A673 (cell line): ENCODE data around the gene ATP5MK. TPM values are rescaled to one million over a fixed set of nuclear protein-coding genes. Genes with fewer than 3 reads are reported as not detected.
A peak's percentile ranks its signal among the peaks of the same experiment; 100 is the strongest.
"Not testable (repeated sequence)": the region's sequence is repeated elsewhere in the genome, so short reads cannot be mapped to it uniquely, and the experiment has no call there.

Source experiments
- BruUV-seq: library from RNA; stranded (reverse); fragments of 400-500 nt; replicated peaks from 2 replicates; lab custom pipeline; 2021; lab: Mats Ljungman, UMichigan
- CTCF ChIA-PET: fragments of 300-600 bp; sonication (Branson Sonifier 250); formaldehyde crosslinking; loops from one replicate; lab custom pipeline; 2022; ENCODE audit warnings: antibody characterized with exemption; lab: Charles Lee
- POLR2A ChIA-PET: fragments of 300-600 bp; sonication (Branson Sonifier 250); formaldehyde crosslinking; loops from one replicate; lab custom pipeline; 2022; ENCODE audit warnings: antibody characterized with exemption; ENCODE audit not compliant: low non-redundant PET; lab: Charles Lee
- DNase-seq: peaks from one replicate; pipeline ENCODE4 v3.0.0-alpha.2; 2015; ENCODE audit warnings: low spot score
- H3K27ac ChIP-seq: fragments of 200-600 bp; sonication (generic); 2 replicates; pipeline ENCODE4 v1.5.1; 2016; ENCODE audit warnings: mixed run types, low read depth, mild to moderate bottlenecking, mixed read lengths, antibody characterized with exemption, low read length; ENCODE audit not compliant: poor library complexity, severe bottlenecking
- H3K27me3 ChIP-seq: fragments of 200-600 bp; sonication (generic); replicated peaks from 2 replicates; pipeline ENCODE4 v1.6.1; 2017; ENCODE audit warnings: mixed run types, low read depth, mild to moderate bottlenecking, mixed read lengths, antibody characterized with exemption, low read length; ENCODE audit not compliant: insufficient read depth, poor library complexity
- H3K36me3 ChIP-seq: fragments of 200-600 bp; sonication (generic); 2 replicates; pipeline ENCODE4 v1.6.1; 2016; ENCODE audit warnings: mixed run types, mild to moderate bottlenecking, mixed read lengths, antibody characterized with exemption, low read length; ENCODE audit not compliant: insufficient read depth, poor library complexity, severe bottlenecking
- H3K4me1 ChIP-seq: fragments of 200-600 bp; sonication (generic); 2 replicates; pipeline ENCODE4 v1.6.1; 2017; ENCODE audit warnings: mixed run types, mild to moderate bottlenecking, mixed read lengths, antibody characterized with exemption, low read length; ENCODE audit not compliant: insufficient read depth, poor library complexity, severe bottlenecking
- H3K4me3 ChIP-seq: fragments of 200-600 bp; sonication (generic); 2 replicates; pipeline ENCODE4 v1.5.1; 2016; ENCODE audit warnings: low read depth, mixed run types, mild to moderate bottlenecking, mixed read lengths, low read length; ENCODE audit not compliant: poor library complexity, severe bottlenecking
- H3K9me3 ChIP-seq: fragments of 200-600 bp; sonication (generic); 2 replicates; pipeline ENCODE4 v1.6.1; 2016; ENCODE audit warnings: mixed run types, low read depth, mild to moderate bottlenecking, mixed read lengths, antibody characterized with exemption, low read length; ENCODE audit not compliant: poor library complexity, severe bottlenecking
- EZH2 ChIP-seq: fragments of 200-600 bp; sonication (generic); IDR thresholded peaks from 2 replicates; pipeline ENCODE4 v1.6.1; 2017; ENCODE audit warnings: borderline replicate concordance, low read depth, mild to moderate bottlenecking, mixed read lengths, antibody characterized with exemption, low read length; ENCODE audit not compliant: poor library complexity, severe bottlenecking
- intact Hi-C: fragments of 100-400 bp; cut with micrococcal nuclease; formaldehyde crosslinking; loops from one replicate; pipeline ENCODE4 v1.10.0; 2022; ENCODE audit not compliant: unreplicated experiment
- total RNA-seq: library from RNA; stranded (reverse); gene quantifications from 2 replicates; pipeline ENCODE4 v1.2.3, GENCODE V29; 2021
- TF ChIP-seq, protein P1 (sequence below): fragments of 300-800, 200-600 bp; sonication (generic); conservative IDR thresholded peaks from 2 replicates; pipeline ENCODE4 v1.5.1; 2017; ENCODE audit warnings: low read depth, mild to moderate bottlenecking, antibody characterized with exemption, low read length, moderate library complexity, mixed read lengths

Gene ATP5MK
- total RNA-seq, 1 experiment from 2014 or later = 426 TPM

DNA sequence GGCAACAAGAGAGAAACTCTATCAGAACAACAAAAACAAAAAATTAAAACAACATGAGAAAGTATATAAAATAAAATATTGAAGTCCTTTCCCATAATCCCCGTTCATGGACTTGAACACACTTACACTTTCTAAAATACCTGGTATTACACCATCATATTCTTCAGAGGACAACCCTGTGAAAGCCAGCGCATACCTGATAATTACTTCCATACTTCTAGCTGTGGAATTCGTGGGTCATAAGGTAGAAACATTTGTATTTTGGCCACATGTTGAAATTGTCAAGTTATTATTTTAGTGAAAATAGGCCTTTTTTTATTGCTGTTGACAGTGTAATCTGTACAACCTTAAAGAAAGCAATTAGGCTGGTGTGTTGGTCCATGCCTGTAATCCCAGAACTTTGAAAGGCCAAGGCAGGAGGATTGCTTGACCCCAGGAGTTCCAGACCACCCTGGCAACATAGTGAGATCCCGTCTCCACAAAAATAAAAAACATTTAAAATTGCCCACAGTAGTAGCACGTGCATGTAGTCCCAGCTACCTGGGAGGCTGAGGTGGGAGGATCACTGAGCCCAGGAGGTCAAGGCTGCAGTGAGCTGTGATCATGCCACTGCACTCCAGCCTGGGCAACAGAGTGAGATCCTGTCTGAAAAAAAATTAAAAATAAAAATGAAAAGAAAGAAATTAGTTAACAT is 40.2 kb downstream of the ATP5MK start:
- CTCF ChIA-PET = no interaction called here
- BruUV-seq = no TSS peak
- POLR2A ChIA-PET = no interaction called here
- H3K27ac ChIP-seq = no peak overlapping the region
- no peaks in the 10 kb centered on the region for H3K9me3 ChIP-seq
- H3K4me1 ChIP-seq = peaks cover 5% of the 10 kb centered on the region
- no peak overlapping the region for H3K4me3 ChIP-seq
- intact Hi-C loops = no loop called here
- no peak for TF ChIP-seq EZH2
- TF ChIP-seq, protein P1, sequence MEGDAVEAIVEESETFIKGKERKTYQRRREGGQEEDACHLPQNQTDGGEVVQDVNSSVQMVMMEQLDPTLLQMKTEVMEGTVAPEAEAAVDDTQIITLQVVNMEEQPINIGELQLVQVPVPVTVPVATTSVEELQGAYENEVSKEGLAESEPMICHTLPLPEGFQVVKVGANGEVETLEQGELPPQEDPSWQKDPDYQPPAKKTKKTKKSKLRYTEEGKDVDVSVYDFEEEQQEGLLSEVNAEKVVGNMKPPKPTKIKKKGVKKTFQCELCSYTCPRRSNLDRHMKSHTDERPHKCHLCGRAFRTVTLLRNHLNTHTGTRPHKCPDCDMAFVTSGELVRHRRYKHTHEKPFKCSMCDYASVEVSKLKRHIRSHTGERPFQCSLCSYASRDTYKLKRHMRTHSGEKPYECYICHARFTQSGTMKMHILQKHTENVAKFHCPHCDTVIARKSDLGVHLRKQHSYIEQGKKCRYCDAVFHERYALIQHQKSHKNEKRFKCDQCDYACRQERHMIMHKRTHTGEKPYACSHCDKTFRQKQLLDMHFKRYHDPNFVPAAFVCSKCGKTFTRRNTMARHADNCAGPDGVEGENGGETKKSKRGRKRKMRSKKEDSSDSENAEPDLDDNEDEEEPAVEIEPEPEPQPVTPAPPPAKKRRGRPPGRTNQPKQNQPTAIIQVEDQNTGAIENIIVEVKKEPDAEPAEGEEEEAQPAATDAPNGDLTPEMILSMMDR = no peak
- H3K27me3 ChIP-seq = no peaks in the 10 kb centered on the region
- no peak for DNase-seq
- H3K36me3 ChIP-seq = no peaks in the 10 kb centered on the region

DNA sequence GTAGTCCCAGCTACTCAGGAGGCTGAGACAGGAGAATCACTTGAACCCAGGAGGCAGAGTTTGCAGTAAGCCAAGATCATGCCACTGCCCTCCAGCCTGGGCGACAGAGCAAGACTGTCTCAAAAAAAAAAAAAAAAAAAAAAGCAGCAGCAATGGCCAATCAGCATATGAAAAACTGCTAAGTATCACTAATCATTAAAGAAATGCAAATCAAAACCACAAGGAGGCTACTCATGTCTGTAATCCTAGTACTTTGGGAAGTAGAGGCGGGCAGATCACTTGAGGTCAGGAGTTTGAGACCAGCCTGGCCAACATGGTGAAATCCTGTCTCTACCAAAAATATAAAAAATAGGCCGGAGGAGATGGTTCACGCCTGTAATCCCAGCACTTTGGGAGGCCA is 41.7 kb downstream of the ATP5MK start:
- H3K9me3 ChIP-seq, CTCF ChIA-PET, H3K27me3 ChIP-seq, intact Hi-C loops, DNase-seq, H3K4me1 ChIP-seq, H3K27ac ChIP-seq, H3K4me3 ChIP-seq, BruUV-seq, H3K36me3 ChIP-seq, POLR2A ChIA-PET: not testable (repeated sequence)

DNA sequence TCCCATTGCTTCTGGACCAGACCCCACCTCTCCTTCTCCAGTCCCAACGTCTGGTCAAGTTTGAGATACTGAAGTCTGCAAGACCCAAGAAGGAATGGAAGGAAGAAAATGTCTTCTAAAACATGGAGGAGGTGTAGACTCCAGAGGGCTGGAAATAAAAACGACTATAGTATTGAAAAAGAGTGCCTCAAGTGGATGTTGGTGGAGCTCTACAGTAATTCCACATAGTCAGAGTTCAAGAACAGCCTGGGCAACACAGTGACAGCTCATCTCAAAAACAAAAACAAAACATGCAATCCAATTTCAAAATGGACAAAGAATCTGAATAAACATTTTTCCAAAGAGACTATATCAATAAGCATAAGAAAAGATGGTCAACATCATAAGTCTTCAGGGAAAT is 43.0 kb downstream of the ATP5MK start:
- intact Hi-C loops = no loop called here
- H3K4me3 ChIP-seq = no peak overlapping the region
- peaks cover 9% of the 10 kb centered on the region for H3K36me3 ChIP-seq
- CTCF ChIA-PET = interaction anchor here (0.6 to 0.7 kb wide), 2 partner anchors 242 to 514 kb away, joined by 3 to 17 read pairs; no protein-coding TSS in a partner anchor
- H3K9me3 ChIP-seq = no peaks in the 10 kb centered on the region
- H3K27ac ChIP-seq = no peak overlapping the region
- peak; percentile 14 for DNase-seq
- POLR2A ChIA-PET = no interaction called here
- H3K4me1 ChIP-seq = peaks cover 10% of the 10 kb centered on the region
- TF ChIP-seq, protein P1 = no peak
- TF ChIP-seq EZH2 = no peak
- no peaks in the 10 kb centered on the region for H3K27me3 ChIP-seq
- no TSS peak for BruUV-seq
